GM12801 (cell line): Measurements from ENCODE around the gene PPP4R2.

ENCODE experiments used
- TF ChIP-seq, protein P1 (sequence below): IDR thresholded peaks from one replicate; pipeline ENCODE4 v1.5.1; 2011; ENCODE audit warnings: control low read depth; ENCODE audit not compliant: insufficient read length; ENCODE audit errors: extremely low read depth

The PPP4R2 gene

GRCh38 chr3:73009750-73010149 lies 13.1 kb downstream of the PPP4R2 start:
- TF ChIP-seq, protein P1, sequence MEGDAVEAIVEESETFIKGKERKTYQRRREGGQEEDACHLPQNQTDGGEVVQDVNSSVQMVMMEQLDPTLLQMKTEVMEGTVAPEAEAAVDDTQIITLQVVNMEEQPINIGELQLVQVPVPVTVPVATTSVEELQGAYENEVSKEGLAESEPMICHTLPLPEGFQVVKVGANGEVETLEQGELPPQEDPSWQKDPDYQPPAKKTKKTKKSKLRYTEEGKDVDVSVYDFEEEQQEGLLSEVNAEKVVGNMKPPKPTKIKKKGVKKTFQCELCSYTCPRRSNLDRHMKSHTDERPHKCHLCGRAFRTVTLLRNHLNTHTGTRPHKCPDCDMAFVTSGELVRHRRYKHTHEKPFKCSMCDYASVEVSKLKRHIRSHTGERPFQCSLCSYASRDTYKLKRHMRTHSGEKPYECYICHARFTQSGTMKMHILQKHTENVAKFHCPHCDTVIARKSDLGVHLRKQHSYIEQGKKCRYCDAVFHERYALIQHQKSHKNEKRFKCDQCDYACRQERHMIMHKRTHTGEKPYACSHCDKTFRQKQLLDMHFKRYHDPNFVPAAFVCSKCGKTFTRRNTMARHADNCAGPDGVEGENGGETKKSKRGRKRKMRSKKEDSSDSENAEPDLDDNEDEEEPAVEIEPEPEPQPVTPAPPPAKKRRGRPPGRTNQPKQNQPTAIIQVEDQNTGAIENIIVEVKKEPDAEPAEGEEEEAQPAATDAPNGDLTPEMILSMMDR, result no peak

GRCh38 chr3:73010158-73010557 lies 13.5 kb downstream of the PPP4R2 start:
- TF ChIP-seq, protein P1, result no peak

DNA sequence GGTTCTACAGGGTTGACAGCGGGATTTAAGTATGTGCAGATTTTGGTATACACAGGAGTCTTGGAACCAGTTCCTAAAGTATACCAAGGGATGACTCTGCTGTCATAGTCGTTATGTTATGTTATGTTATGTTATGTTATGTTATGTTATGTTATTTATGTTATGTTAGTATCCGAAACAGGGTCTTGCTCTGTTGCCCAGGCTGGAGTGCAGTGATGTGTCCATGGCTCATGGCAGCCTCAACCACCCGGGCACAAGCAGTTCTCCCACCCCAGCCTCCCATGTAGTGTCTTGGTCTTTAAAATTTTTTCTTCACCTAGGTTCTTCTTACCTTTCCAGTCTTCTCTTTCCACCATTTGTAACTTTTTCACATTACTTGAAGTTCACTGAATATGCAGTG lies 21.7 kb downstream of the PPP4R2 start:
- TF ChIP-seq, protein P1, result no peak

- TF ChIP-seq, protein P1, result no peak
Measured at GRCh38 chr3:73018790-73019441, 22.3 kb downstream of the PPP4R2 start.

- TF ChIP-seq, protein P1, result no peak
Measured at GRCh38 chr3:73021301-73021835, 24.8 kb downstream of the PPP4R2 start.

DNA sequence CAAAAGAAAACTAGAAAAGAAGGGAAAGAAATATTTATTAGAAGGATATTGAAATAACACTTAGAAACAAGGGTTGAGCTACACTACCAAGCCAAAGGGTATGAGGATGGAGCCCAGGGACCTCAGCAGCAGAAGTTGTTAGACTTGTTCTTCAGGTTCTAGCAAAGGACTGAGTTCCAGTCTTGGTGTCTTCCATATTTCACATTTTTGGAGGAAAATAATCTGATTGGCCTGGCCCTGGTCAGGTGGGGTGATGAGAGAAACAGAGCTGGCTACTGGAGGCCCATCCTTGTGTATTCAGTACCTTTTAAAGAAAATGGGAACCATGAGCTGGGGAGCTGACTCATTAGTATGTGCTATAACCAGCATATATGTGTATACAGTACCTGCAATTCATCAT lies 28.2 kb downstream of the PPP4R2 start:
- TF ChIP-seq, protein P1, result no peak

- TF ChIP-seq, protein P1, result no peak
Measured at GRCh38 chr3:73026111-73026759, 29.6 kb downstream of the PPP4R2 start.
